HEK293 (cell line): ENCODE data around the gene RAD17.

Experiments
- CTCF ChIA-PET: fragments of 350-600 bp; formaldehyde crosslinking; extraction: SDS; loops from one replicate; lab custom pipeline; 2021; ENCODE audit warnings: antibody characterized with exemption; lab: Yijun Ruan, JAX
- POLR2A ChIA-PET: fragments of 300-600 bp; formaldehyde crosslinking; extraction: SDS; loops from one replicate; lab custom pipeline; 2020; ENCODE audit warnings: antibody characterized with exemption, inconsistent platforms; lab: Yijun Ruan, JAX
- H3K27ac ChIP-seq: fragments of 200-500 bp; sonication (Bioruptor generic); 2 replicates; pipeline ENCODE4 v1.5.1; 2014; ENCODE audit warnings: low read depth, low read length, control low read depth, inconsistent platforms; ENCODE audit errors: extremely low read depth
- H3K36me3 ChIP-seq, 2 experiments: fragments of 200-500 bp in 1 of 2; sonication (Bioruptor generic) in 1 of 2; 1 replicate in 1 of 2; 2 replicates in 1 of 2; pipeline ENCODE4 v1.5.1; 2014 to 2017; ENCODE audit warnings: inconsistent platforms in 2 of 2, low read length in 2 of 2; ENCODE audit not compliant: control insufficient read depth in 2 of 2, insufficient read depth in 1 of 2
- H3K4me1 ChIP-seq: fragments of 200-500 bp; sonication (Bioruptor generic); 2 replicates; pipeline ENCODE4 v1.5.1; 2014; ENCODE audit warnings: mild to moderate bottlenecking, low read length, inconsistent platforms; ENCODE audit not compliant: control insufficient read depth, insufficient read depth
- H3K4me3 ChIP-seq: 2 replicates; pipeline ENCODE4 v1.5.1; 2011; ENCODE audit warnings: low read depth, mild to moderate bottlenecking, control low read depth, low read length, moderate library complexity
- H3K9me3 ChIP-seq: fragments of 200-500 bp; sonication (Bioruptor generic); 2 replicates; pipeline ENCODE4 v1.5.1; 2014; ENCODE audit warnings: low read depth, low read length, inconsistent platforms; ENCODE audit not compliant: control insufficient read depth, insufficient read depth
- BCL11A ChIP-seq: fragments of 450-650 bp; formaldehyde crosslinking; IDR thresholded peaks from 2 replicates; pipeline ENCODE4 v1.5.1; 2016; ENCODE audit warnings: low read depth, missing biosample characterization, missing genetic modification characterization
- CTCF ChIP-seq: fragments of 450-650 bp; formaldehyde crosslinking; IDR thresholded peaks from 2 replicates; pipeline ENCODE4 v1.5.1; 2016; ENCODE audit warnings: missing biosample characterization, missing genetic modification characterization
- FEZF1 ChIP-seq: fragments of 450-650 bp; formaldehyde crosslinking; IDR thresholded peaks from 2 replicates; pipeline ENCODE4 v1.5.1; 2016; ENCODE audit warnings: missing biosample characterization, missing genetic modification characterization
- KLF16 ChIP-seq: fragments of 450-650 bp; formaldehyde crosslinking; IDR thresholded peaks from 2 replicates; pipeline ENCODE4 v1.5.1; 2017; ENCODE audit warnings: missing biosample characterization, missing genetic modification characterization
- SCRT1 ChIP-seq: fragments of 450-650 bp; formaldehyde crosslinking; IDR thresholded peaks from 2 replicates; pipeline ENCODE4 v1.5.1; 2016; ENCODE audit warnings: missing biosample characterization, missing genetic modification characterization, borderline replicate concordance
- SCRT2 ChIP-seq: fragments of 450-650 bp; formaldehyde crosslinking; IDR thresholded peaks from 2 replicates; pipeline ENCODE4 v1.5.1; 2016; ENCODE audit warnings: missing biosample characterization, missing genetic modification characterization
- SP7 ChIP-seq: fragments of 450-650 bp; formaldehyde crosslinking; IDR thresholded peaks from 2 replicates; pipeline ENCODE4 v1.5.1; 2016; ENCODE audit warnings: missing biosample characterization, missing genetic modification characterization
- ZBTB44 ChIP-seq: fragments of 450-650 bp; IDR thresholded peaks from 2 replicates; pipeline ENCODE4 v1.5.1; 2018; ENCODE audit warnings: missing biosample characterization, mild to moderate bottlenecking, missing genetic modification characterization
- ZEB2 ChIP-seq: fragments of 450-650 bp; formaldehyde crosslinking; IDR thresholded peaks from 2 replicates; pipeline ENCODE4 v1.5.1; 2016; ENCODE audit warnings: missing biosample characterization, missing genetic modification characterization
- ZFHX2 ChIP-seq: fragments of 450-650 bp; formaldehyde crosslinking; conservative IDR thresholded peaks from 2 replicates; pipeline ENCODE4 v1.5.1; 2016; ENCODE audit warnings: missing biosample characterization, missing genetic modification characterization
- ZFP69B ChIP-seq: fragments of 450-650 bp; formaldehyde crosslinking; IDR thresholded peaks from 2 replicates; pipeline ENCODE4 v1.5.1; 2016; ENCODE audit warnings: missing biosample characterization, missing genetic modification characterization
- ZNF157 ChIP-seq: fragments of 450-650 bp; formaldehyde crosslinking; IDR thresholded peaks from 2 replicates; pipeline ENCODE4 v1.5.1; 2016; ENCODE audit warnings: missing biosample characterization, missing genetic modification characterization
- ZNF311 ChIP-seq: fragments of 450-650 bp; formaldehyde crosslinking; IDR thresholded peaks from 2 replicates; pipeline ENCODE4 v1.5.1; 2017; ENCODE audit warnings: missing biosample characterization, missing genetic modification characterization, borderline replicate concordance
- ZNF362 ChIP-seq: fragments of 450-650 bp; formaldehyde crosslinking; IDR thresholded peaks from 2 replicates; pipeline ENCODE4 v1.5.1; 2016; ENCODE audit warnings: missing biosample characterization, missing genetic modification characterization
- ZNF394 ChIP-seq: fragments of 450-650 bp; formaldehyde crosslinking; IDR thresholded peaks from 2 replicates; pipeline ENCODE4 v1.5.1; 2016; ENCODE audit warnings: missing biosample characterization, missing genetic modification characterization, mild to moderate bottlenecking, moderate library complexity, borderline replicate concordance
- ZNF404 ChIP-seq: fragments of 450-650 bp; formaldehyde crosslinking; IDR thresholded peaks from 2 replicates; pipeline ENCODE4 v1.5.1; 2017; ENCODE audit warnings: missing biosample characterization, missing genetic modification characterization
- ZNF426 ChIP-seq: fragments of 450-650 bp; formaldehyde crosslinking; IDR thresholded peaks from 2 replicates; pipeline ENCODE4 v1.5.1; 2017; ENCODE audit warnings: missing biosample characterization, missing genetic modification characterization, mild to moderate bottlenecking, inconsistent platforms, moderate library complexity
- ZNF488 ChIP-seq: fragments of 450-650 bp; formaldehyde crosslinking; IDR thresholded peaks from 2 replicates; pipeline ENCODE4 v1.5.1; 2016; ENCODE audit warnings: missing biosample characterization, missing genetic modification characterization
- ZNF521 ChIP-seq: fragments of 450-650 bp; formaldehyde crosslinking; IDR thresholded peaks from 2 replicates; pipeline ENCODE4 v1.5.1; 2017; ENCODE audit warnings: missing biosample characterization, mild to moderate bottlenecking, missing genetic modification characterization
- ZNF776 ChIP-seq: fragments of 450-650 bp; formaldehyde crosslinking; IDR thresholded peaks from 2 replicates; pipeline ENCODE4 v1.5.0; 2017; ENCODE audit warnings: missing biosample characterization, missing genetic modification characterization, borderline replicate concordance

Gene RAD17

GRCh38 chr5:69359699-69360098 lies 9.9 kb upstream of the RAD17 start (continued):
- TF ChIP-seq ZFHX2, result no peak
- TF ChIP-seq FEZF1 (tag by site-specific recombination), result peak; percentile 57; the same call in 1 of the 2 replicates

- H3K9me3 ChIP-seq, result no peaks in the 10 kb centered on the region
- peaks cover 5% of the 10 kb centered on the region for H3K4me1 ChIP-seq
- CTCF ChIA-PET, result interaction anchor here (0.6 to 1.0 kb wide), 2 partner anchors 33 to 47 kb away, joined by 3 read pairs; no protein-coding TSS in a partner anchor
- H3K27ac ChIP-seq, result no peak overlapping the region
- TF ChIP-seq SCRT1, result peak; percentile 92
- TF ChIP-seq SCRT2, result peak; percentile 79
- no peak for TF ChIP-seq SP7 (tag by site-specific recombination)
- POLR2A ChIA-PET, result no interaction called here
- H3K4me3 ChIP-seq, result no peak overlapping the region
- H3K36me3 ChIP-seq, result peaks cover 27 to 42% of the 10 kb centered on the region in 2 experiments
Measured at GRCh38 chr5:69360442-69360841, 9.2 kb upstream of the RAD17 start.

- CTCF ChIA-PET, result no interaction called here
- Histone ChIP-seq H3K4me1 (peaks cover 5% of the 10 kb centered on the region), H3K9me3 (no peaks in the 10 kb centered on the region), H3K36me3 (peaks cover 36 to 45% of the 10 kb centered on the region in 2 experiments), H3K27ac (no peak overlapping the region)
- POLR2A ChIA-PET, result no interaction called here
- no peak for TF ChIP-seq SP7 (tag by site-specific recombination)
- TF ChIP-seq SCRT2, result peak; percentile 77
- TF ChIP-seq ZNF488 (tag by site-specific recombination), result no peak
- TF ChIP-seq ZEB2 (tag by site-specific recombination), result no peak
- no peak for TF ChIP-seq BCL11A
- 0 out of 2 replicates have a peak, but pooled peaks have one; percentile 12 for TF ChIP-seq CTCF (tag by site-specific recombination)
- no peak for TF ChIP-seq ZNF521 (tag by site-specific recombination)
- no peak for TF ChIP-seq ZNF404 (tag by site-specific recombination)
- TF ChIP-seq ZNF776 (tag by site-specific recombination), result no peak
- TF ChIP-seq ZNF311 (tag by site-specific recombination), result no peak
- no peak for TF ChIP-seq ZNF394 (tag by site-specific recombination)
- TF ChIP-seq ZNF157 (tag by site-specific recombination), result no peak
- TF ChIP-seq ZFP69B, result no peak
- no peak for TF ChIP-seq KLF16 (tag by site-specific recombination)
- 0 out of 2 replicates have a peak, but pooled peaks have one; percentile 27 for TF ChIP-seq ZBTB44 (tag by site-specific recombination)
- no peak for TF ChIP-seq ZNF426 (tag by site-specific recombination)
- TF ChIP-seq ZNF362 (tag by site-specific recombination), result no peak
- TF ChIP-seq, all 188 proteins: peak for 3
- H3K4me3 ChIP-seq, result no peak overlapping the region
Measured at GRCh38 chr5:69364414-69364813, 5.2 kb upstream of the RAD17 start.
